ENCODE data around the gene MGMT. TPM values are rescaled to one million over a fixed set of nuclear protein-coding genes. Genes with fewer than 3 reads are reported as not detected.

The MGMT gene
- total RNA-seq, 1 donor from 2014 or later = 51.4 TPM

GRCh38 chr10:129465796-129466702, 992 bp upstream of the MGMT start:
- peak overlapping the region; percentile 72 for H3K4me3 ChIP-seq (ENCODE audit: low read depth, low read length)
- no peak for TF ChIP-seq CTCF (conservative IDR thresholded peaks at IDR 0.05; ENCODE audit: low read depth, low read length)
- DNase-seq (ENCODE audit: low read depth) = no peak

GRCh38 chr10:129467359-129468064, 471 bp downstream of the MGMT start:
- DNase-seq (ENCODE audit: low read depth) = no peak
- TF ChIP-seq CTCF (conservative IDR thresholded peaks at IDR 0.05; ENCODE audit: low read depth, low read length) = no peak
- H3K4me3 ChIP-seq (ENCODE audit: low read depth, low read length) = peak overlapping the region; percentile 93

- no peak for TF ChIP-seq CTCF (conservative IDR thresholded peaks at IDR 0.05; ENCODE audit: low read depth, low read length)
- no peak for DNase-seq (ENCODE audit: low read depth)
- H3K4me3 ChIP-seq (ENCODE audit: low read depth, low read length) = no peak overlapping the region
Measured at GRCh38 chr10:129468187-129468586, 1.1 kb downstream of the MGMT start.

GRCh38 chr10:129470103-129470851, 3.2 kb downstream of the MGMT start:
- no peak for TF ChIP-seq CTCF (conservative IDR thresholded peaks at IDR 0.05; ENCODE audit: low read depth, low read length)
- H3K4me3 ChIP-seq (ENCODE audit: low read depth, low read length) = no peak overlapping the region
- DNase-seq (ENCODE audit: low read depth) = no peak

GRCh38 chr10:129471447-129472175, 4.6 kb downstream of the MGMT start:
- H3K4me3 ChIP-seq (ENCODE audit: low read depth, low read length) = no peak overlapping the region
- no peak for TF ChIP-seq CTCF (conservative IDR thresholded peaks at IDR 0.05; ENCODE audit: low read depth, low read length)
- no peak for DNase-seq (ENCODE audit: low read depth)

Measured in epithelial cell of proximal tubule (primary cell).